Measurements from ENCODE around the gene CMPK2. TPM values are rescaled to one million over a fixed set of nuclear protein-coding genes. Genes with fewer than 3 reads are reported as not detected.

The CMPK2 gene
- total RNA-seq, 4 donors from 2014 or later: 3.1 to 7.8 (median 5.4) TPM

DNA sequence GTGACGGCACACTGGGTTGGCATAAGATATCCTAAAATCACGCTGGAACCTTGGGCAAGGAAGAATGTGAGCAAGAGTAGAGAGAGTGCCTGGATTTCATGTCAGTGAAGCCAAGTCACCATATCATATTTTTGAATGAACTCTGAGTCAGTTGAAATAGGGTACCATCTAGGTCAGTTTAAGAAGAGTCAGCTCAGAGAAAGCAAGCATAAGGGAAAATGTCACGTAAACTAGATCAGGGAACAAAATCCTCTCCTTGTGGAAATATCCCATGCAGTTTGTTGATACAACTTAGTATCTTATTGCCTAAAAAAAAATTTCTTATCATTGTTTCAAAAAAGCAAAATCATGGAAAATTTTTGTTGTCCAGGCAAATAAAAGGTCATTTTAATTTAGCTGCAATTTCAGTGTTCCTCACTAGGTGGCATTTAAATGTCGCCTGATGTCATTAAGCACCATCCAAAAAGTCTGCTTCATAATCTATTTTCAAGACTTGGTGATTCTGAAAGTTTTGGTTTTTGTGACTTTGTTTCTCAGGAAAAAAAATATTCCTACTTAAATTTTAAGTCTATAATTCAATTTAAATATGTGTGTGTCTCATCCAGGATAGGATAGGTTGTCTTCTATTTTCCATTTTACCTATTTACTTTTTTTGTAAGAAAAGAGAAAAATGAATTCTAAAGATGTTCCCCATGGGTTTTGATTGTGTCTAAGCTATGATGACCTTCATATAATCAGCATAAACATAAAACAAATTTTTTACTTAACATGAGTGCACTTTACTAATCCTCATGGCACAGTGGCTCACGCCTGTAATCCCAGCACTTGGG, 31.4 kb upstream of the CMPK2 start:
- Histone ChIP-seq H3K36me3 (peaks cover 0 to 32% of the 10 kb centered on the region in 2 donors), H3K9me3 (no peaks in the 10 kb centered on the region), H3K4me1 (no peaks in the 10 kb centered on the region), H3K27ac (no peak overlapping the region), H3K4me3 (no peak overlapping the region), H3K27me3 (no peaks in the 10 kb centered on the region)
- ATAC-seq: no peak
- TF ChIP-seq POLR2A (IDR thresholded peaks at IDR 0.05) (no peak), CTCF (IDR thresholded peaks at IDR 0.05) (peak; percentile 50 to 80 (median 72))
- 72 to 76% methylated on average over 5 of the region's 5 CpGs for WGBS, 2 donors (ENCODE audit: low coverage in 1 of 2)

GRCh38 chr2:6893876-6894482, 28.3 kb upstream of the CMPK2 start:
- no peak for ATAC-seq
- TF ChIP-seq POLR2A (IDR thresholded peaks at IDR 0.05) (no peak), CTCF (IDR thresholded peaks at IDR 0.05) (no peak), POLR2AphosphoS5 (IDR thresholded peaks at IDR 0.05) (no peak), EP300 (IDR thresholded peaks at IDR 0.05) (no peak)
- Histone ChIP-seq H3K9me3 (no peaks in the 10 kb centered on the region), H3K36me3 (peaks cover 0 to 52% of the 10 kb centered on the region in 2 donors), H3K4me1 (no peaks in the 10 kb centered on the region), H3K27me3 (no peaks in the 10 kb centered on the region), H3K27ac (no peak overlapping the region), H3K4me3 (no peak overlapping the region)
- 83% methylated on average over 2 of the region's 2 CpGs; no CpG with 5 or more reads in 1 of the 2 donors for WGBS, 2 donors (ENCODE audit: low coverage in 1 of 2)

GRCh38 chr2:6888724-6889123, 23.0 kb upstream of the CMPK2 start:
- Histone ChIP-seq H3K27ac (no peak overlapping the region), H3K27me3 (no peaks in the 10 kb centered on the region), H3K4me1 (peaks cover 0 to 2% (median 0%) of the 10 kb centered on the region in 3 donors), H3K4me3 (no peak overlapping the region), H3K9me3 (no peaks in the 10 kb centered on the region), H3K36me3 (peaks cover 0 to 51% of the 10 kb centered on the region in 2 donors)
- WGBS, 2 donors (ENCODE audit: low coverage in 1 of 2): 100% methylated on average over 1 of the region's 4 CpGs; no CpG with 5 or more reads in 1 of the 2 donors
- TF ChIP-seq CTCF (IDR thresholded peaks at IDR 0.05) (no peak), POLR2A (IDR thresholded peaks at IDR 0.05) (no peak), POLR2AphosphoS5 (IDR thresholded peaks at IDR 0.05) (no peak), EP300 (IDR thresholded peaks at IDR 0.05) (no peak)
- ATAC-seq: no peak

GRCh38 chr2:6887751-6888192, 22.1 kb upstream of the CMPK2 start:
- Histone ChIP-seq H3K9me3 (no peaks in the 10 kb centered on the region), H3K4me1 (peaks cover 0 to 8% (median 0%) of the 10 kb centered on the region in 3 donors), H3K36me3 (peaks cover 0 to 48% of the 10 kb centered on the region in 2 donors), H3K27me3 (no peaks in the 10 kb centered on the region), H3K27ac (no peak overlapping the region), H3K4me3 (no peak overlapping the region)
- no peak for TF ChIP-seq EP300 (IDR thresholded peaks at IDR 0.05)
- TF ChIP-seq CTCF (IDR thresholded peaks at IDR 0.05): no peak
- TF ChIP-seq POLR2AphosphoS5 (IDR thresholded peaks at IDR 0.05): no peak
- no peak for TF ChIP-seq POLR2A (IDR thresholded peaks at IDR 0.05)
- ATAC-seq: no peak
- 72 to 94% methylated on average over 2 to 3 of the region's 3 CpGs for WGBS, 2 donors (ENCODE audit: low coverage in 1 of 2)

All from gastroesophageal sphincter (tissue), 4 donors.